H7 (cell line): ENCODE measurements around the gene ASS1. TPM values are rescaled to one million over a fixed set of nuclear protein-coding genes. Genes with fewer than 3 reads are reported as not detected.

ENCODE experiments used
- DNase-seq: peaks from one replicate; pipeline ENCODE4 v3.0.0; 2012
- H3K27me3 ChIP-seq: 2 replicates; pipeline ENCODE4 v1.6.0; 2011; ENCODE audit warnings: mild to moderate bottlenecking, low read length; ENCODE audit not compliant: control insufficient read depth, insufficient read depth
- H3K36me3 ChIP-seq: replicated peaks from 2 replicates; pipeline ENCODE4 v1.5.1; 2011; ENCODE audit warnings: low read length; ENCODE audit not compliant: control insufficient read depth, insufficient read depth
- H3K4me3 ChIP-seq: 2 replicates; pipeline ENCODE4 v1.5.1; 2011; ENCODE audit warnings: low read depth, mild to moderate bottlenecking, control low read depth, low read length, moderate library complexity; ENCODE audit not compliant: insufficient read depth
- total RNA-seq: library from RNA; depleted of rRNA; stranded (reverse); fragments of >200 nt; shearing (Covaris generic); gene quantifications from 2 replicates; pipeline ENCODE4 v1.2.3, GENCODE V29; 2014

Gene ASS1
- total RNA-seq, 1 experiment from 2014 or later = 77.0 TPM

DNA sequence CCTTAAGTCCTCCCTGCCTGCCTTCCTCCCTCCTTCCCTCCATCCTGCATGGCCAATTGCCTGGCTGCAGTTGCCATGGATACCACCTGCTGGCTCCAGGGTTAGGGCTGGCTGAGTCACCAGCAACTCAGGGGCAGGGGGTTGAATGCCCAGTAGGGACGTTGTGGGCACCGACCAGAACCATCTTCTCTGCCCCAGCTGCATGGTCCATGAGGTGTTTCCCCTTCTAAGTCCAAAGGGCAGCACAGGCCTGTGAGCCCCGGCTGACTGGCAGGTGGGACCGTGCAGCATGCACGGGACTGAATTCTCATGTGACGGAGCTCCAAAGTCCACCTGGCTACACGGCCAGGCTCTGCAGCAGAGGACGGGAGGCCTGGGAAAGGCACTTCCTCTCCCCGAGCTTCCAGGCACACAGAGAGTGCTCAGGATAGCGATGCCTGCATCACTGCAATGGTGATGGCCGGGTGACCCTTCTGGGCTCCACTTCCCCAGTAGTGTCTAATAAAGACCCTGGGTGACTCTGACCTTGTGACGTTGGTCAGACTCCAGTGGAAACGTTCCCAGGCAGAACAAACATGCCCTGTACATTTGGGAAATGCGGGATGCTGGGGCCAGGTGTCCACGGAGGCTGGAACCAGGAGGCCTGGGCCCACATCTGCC is 5.7 kb downstream of the ASS1 start:
- H3K4me3 ChIP-seq = no peak overlapping the region
- DNase-seq = no peak
- H3K27me3 ChIP-seq = peaks cover 3% of the 10 kb centered on the region; the same call in 1 of the 2 replicates
- H3K36me3 ChIP-seq = no peaks in the 10 kb centered on the region

DNA sequence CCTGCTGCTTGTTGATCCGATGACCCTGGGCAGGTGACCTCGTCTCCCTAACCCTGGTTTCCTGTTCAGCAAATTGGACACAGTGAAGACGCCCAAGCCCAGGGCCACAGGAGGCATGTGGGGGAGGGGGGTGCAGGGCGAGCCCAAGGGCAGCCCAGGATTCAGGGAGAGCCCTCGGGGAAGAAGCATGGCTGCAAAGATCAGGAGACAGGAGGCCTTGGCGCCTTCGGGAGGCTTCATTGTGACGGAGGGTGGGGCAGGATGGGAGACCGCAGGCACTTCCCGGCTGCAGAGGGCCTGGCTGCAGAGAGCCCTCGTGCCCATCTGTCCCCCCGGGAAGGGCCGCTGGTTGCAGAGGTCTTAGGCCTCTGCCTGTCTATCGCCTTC is 6.2 kb downstream of the ASS1 start:
- no peak for DNase-seq
- Histone ChIP-seq H3K36me3 (no peaks in the 10 kb centered on the region), H3K27me3 (no peaks in the 10 kb centered on the region; the same call in 1 of the 2 replicates), H3K4me3 (no peak overlapping the region)

DNA sequence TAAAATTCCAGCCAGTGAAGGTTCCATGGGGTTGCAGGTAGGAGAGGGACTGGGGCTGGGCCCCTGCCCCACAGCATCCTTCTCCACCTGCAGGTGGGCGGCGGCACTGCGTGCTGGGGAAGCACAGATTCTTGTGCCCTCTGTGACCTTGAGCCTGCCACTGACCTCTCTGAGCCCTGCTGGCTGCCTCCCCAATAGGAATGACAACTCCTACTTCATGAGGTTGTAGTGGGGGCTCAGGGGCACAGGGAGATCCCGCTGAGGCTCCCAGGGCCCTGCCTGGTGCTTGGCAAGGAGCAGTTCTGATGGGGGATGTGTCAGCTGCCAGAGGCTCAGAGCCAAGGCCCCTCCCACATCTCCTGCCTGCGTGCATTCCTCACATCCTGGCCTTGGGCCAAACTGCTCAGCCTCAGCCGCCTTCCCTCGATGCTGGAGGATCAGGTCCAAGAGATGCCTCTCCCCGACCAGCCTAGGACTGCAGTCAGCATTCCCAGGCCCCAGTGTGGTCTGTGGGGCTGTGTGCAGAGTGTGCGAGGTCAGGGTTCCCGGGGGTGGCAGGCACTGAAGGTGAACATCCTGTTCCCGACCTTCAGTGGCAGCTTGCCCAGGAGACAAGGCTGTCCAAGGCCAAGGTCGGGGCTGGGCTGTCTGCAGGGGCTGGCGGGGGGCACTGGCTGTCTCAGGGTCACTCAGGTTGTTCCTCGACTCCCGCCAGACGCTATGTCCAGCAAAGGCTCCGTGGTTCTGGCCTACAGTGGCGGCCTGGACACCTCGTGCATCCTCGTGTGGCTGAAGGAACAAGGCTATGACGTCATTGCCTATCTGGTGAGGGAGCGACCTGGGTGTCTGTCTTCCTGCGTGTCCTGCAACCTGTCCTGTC is 7.0 kb downstream of the ASS1 start:
- H3K4me3 ChIP-seq = no peak overlapping the region
- peak; percentile 95 for DNase-seq
- no peaks in the 10 kb centered on the region; the same call in 1 of the 2 replicates for H3K27me3 ChIP-seq
- no peaks in the 10 kb centered on the region for H3K36me3 ChIP-seq

DNA sequence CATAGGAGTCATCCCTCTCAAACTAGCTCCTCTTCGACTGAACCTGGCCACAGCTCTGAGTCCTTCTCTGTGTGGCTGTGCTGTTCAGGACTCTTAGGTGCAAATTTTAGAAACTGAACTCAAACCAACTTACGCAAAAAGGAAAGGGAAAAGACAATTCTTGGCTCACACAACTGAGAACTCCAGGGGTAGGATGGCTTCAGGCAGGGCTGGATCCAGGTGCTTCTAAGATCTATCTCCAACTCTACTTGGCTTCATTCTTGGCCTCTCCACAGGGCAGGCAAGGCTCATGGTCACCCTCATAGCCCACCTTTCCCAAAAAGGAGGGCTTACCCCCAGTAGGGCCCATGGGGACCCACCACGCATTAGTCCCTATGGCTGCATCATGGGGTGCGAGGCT is 8.1 kb downstream of the ASS1 start:
- DNase-seq = no peak
- Histone ChIP-seq H3K36me3 (no peaks in the 10 kb centered on the region), H3K27me3 (no peaks in the 10 kb centered on the region; the same call in 1 of the 2 replicates), H3K4me3 (no peak overlapping the region)

DNA sequence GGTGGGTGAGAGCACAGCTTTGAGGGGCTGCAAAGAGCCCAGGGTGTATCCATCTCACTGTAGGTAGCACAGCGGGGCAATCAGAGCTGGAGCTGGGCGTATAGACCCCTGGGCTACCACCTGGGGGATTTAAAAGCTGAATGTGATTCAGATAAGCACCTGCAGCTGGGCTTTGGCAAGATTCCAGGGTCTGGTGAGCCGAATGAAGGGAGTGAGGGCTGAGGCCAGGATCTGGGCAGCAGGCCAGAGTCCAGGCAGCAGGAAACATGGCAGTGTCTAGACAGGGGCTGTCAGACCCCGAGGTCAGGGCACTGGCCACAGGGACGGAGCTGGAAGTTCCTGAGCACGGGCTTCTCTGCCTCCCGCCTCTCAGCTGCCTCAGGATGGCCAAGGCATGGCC is 8.7 kb downstream of the ASS1 start:
- Histone ChIP-seq H3K4me3 (no peak overlapping the region), H3K27me3 (no peaks in the 10 kb centered on the region), H3K36me3 (no peaks in the 10 kb centered on the region)
- no peak for DNase-seq

DNA sequence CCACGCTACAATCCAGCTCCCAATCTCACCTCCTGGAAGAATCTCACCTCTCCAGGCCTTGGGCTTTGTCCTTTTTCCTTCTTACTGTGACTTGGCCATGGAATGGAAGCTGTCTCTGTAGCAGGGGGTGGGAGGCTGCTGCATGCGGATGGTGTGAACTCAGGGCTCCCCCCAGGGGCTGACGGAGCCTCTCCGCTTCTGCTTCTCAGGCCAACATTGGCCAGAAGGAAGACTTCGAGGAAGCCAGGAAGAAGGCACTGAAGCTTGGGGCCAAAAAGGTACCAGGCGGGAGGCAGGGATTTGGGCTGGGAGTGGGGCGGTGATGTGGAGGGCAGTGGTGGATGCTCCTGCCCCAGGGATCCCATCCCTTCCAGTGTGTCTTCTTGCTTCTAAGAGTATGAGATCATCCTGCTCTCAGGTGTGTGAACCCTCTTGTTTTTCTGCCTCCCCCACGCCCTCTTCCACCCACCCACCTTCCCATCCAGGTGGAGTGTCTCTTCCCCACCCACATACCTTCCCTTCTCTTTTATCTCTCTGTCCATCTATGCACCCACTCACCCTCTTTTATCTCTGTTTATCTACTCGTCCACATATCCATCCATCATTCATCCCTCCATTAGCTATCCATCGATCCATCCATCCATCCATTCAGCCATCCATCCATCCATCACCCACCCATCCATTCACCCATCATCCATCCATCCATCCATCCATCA is 9.5 kb downstream of the ASS1 start:
- no peak overlapping the region for H3K4me3 ChIP-seq
- no peaks in the 10 kb centered on the region for H3K27me3 ChIP-seq
- no peaks in the 10 kb centered on the region; the same call in 1 of the 2 replicates for H3K36me3 ChIP-seq
- DNase-seq = no peak

DNA sequence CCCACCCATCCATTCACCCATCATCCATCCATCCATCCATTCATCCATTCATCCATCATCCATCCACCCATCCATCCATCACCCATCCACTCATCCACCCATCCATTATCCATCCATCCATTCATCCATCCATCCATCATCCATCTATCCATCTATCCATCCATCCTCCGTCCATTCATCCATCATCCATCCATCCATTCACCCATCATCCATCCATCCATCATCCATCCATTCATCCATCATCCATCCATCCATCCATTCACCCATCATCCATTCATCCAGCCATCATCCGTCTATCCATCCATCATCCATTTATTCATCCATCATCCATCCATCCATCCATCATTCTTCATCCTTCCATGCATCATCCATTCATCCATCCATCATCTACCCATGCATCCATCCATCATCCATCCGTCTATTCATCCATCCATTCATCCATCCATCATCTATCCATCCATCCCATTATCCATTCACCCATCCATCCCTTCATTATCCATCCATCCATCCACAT is 10.1 kb downstream of the ASS1 start:
- H3K36me3 ChIP-seq = no peaks in the 10 kb centered on the region; the same call in 1 of the 2 replicates
- no peaks in the 10 kb centered on the region for H3K27me3 ChIP-seq
- DNase-seq = no peak
- no peak overlapping the region for H3K4me3 ChIP-seq

DNA sequence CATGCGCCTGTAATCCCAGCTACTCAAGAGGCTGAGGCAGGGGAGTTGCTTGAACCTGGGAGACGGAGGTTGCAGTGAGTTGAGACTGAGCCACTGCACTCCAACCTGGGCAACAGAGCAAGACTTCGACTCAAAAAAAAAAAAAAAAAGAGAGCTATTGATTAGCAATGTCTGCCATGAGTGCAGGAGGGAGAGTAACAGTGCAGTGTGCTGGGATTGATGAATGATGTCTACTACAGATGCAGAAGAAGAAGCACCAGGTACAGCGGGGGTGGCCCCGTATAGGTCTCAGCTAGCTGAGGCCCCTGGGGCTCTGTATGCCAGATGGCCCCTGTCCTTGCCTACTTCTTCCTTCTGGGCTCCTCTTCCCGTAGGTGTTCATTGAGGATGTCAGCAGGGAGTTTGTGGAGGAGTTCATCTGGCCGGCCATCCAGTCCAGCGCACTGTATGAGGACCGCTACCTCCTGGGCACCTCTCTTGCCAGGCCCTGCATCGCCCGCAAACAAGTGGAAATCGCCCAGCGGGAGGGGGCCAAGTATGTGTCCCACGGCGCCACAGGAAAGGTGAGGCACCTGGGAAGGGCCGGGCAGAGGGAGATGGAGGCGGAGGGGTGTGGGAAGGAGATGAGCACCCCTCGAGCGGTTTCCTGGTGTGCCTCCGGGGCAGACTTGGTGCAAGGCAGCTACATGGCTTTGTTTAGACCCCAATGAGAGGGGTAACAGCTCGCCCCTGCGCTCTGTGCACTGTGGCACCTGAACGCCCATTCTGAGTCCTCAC is 13.5 kb downstream of the ASS1 start:
- DNase-seq = no peak
- Histone ChIP-seq H3K27me3 (no peaks in the 10 kb centered on the region; the same call in 1 of the 2 replicates), H3K4me3 (no peak overlapping the region), H3K36me3 (no peaks in the 10 kb centered on the region; the same call in 1 of the 2 replicates)

DNA sequence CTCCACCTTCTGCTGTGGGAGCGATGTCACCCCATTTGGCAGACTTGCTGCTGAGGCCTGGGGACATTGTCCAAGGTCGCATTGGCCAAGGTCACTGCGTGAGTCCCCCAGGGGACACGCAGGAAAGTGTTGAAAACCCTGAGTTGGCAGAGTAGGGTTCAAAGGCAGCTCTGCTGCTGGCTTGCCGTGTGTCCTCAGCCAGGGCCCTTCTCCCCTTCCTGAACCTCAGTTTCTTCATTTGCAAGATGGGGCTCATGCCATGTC is 14.0 kb downstream of the ASS1 start:
- DNase-seq = no peak
- Histone ChIP-seq H3K27me3 (no peaks in the 10 kb centered on the region; the same call in 1 of the 2 replicates), H3K36me3 (no peaks in the 10 kb centered on the region; the same call in 1 of the 2 replicates), H3K4me3 (no peak overlapping the region)

DNA sequence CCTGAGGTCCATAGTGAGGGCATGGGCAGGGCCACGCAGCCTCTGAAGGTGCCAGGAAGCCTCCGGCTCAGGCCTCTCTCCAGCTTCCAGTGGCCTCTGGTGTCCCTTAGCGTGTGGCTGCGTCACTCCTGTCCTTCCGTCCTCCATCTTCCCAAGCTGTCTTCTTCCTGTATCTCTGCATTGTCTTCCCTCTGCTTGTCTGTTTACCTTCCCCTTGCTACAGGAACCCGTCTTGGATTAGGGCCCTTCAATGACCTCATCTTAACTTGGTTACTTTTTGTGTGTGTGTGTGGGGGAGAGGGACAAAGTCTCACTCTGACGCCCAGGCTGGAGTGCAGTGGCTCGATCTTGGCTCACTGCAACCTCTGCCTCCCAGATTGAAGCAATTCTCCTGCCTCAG is 14.4 kb downstream of the ASS1 start:
- Histone ChIP-seq H3K27me3 (no peaks in the 10 kb centered on the region; the same call in 1 of the 2 replicates), H3K4me3 (no peak overlapping the region), H3K36me3 (no peaks in the 10 kb centered on the region; the same call in 1 of the 2 replicates)
- DNase-seq = no peak

DNA sequence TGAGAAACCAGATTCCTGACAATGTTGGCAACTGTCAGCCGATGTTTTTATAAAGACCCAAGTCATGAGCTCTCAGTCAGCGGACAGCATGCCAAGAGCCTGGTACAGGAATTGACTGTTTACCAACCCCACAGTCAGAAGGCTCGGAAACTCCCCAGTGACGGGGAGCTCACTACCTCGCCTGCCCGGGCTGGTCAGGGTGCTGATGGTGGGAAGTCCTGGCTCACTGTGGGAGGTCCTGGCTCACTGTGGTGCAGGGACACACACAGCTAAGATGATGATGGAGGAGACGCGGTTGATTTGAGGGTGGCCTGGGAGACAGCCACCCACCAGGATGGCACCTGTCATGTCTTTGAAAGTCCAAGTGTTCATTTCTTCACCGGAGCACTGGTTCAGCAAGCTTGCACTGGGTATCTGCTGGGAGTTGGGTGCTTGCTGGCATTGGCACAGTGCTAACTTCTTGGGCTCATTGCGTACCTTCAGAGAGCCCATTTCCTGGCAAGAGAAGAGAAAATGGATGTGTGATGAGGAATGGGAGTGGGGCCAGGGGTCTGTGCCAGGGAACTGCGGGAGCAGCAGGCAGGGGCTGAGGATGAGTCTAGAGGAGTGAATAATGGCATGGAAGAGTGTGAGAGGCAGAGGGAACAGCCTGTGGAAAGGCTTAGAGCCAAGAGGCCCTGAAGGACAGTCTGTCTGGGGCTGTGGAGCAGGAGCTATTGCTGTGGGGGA is 15.3 kb downstream of the ASS1 start:
- DNase-seq = no peak
- Histone ChIP-seq H3K27me3 (no peaks in the 10 kb centered on the region; the same call in 1 of the 2 replicates), H3K4me3 (no peak overlapping the region), H3K36me3 (no peaks in the 10 kb centered on the region; the same call in 1 of the 2 replicates)

DNA sequence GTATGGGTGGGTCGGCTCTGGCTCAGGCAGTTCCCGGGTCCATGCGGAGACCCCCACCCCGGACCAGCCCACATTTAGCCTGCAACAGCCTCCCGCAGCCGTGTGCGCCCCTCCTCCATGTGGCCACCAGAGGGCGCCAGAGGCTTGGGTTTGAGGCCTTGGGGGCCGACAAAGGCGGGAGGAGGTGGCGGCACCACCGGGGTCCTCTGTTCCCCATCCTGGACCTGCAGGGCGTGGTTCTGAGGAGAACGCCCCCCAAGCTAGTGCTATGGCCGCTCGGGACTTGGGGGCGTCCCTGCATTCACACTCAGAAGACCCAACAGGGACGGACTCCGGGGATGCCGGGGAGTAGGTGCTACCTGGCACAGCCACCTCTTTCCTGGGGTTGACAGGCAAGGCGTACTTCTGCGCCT is 16.5 kb downstream of the ASS1 start:
- DNase-seq = peak; percentile 96
- Histone ChIP-seq H3K27me3 (no peaks in the 10 kb centered on the region; the same call in 1 of the 2 replicates), H3K4me3 (no peak overlapping the region), H3K36me3 (no peaks in the 10 kb centered on the region; the same call in 1 of the 2 replicates)

DNA sequence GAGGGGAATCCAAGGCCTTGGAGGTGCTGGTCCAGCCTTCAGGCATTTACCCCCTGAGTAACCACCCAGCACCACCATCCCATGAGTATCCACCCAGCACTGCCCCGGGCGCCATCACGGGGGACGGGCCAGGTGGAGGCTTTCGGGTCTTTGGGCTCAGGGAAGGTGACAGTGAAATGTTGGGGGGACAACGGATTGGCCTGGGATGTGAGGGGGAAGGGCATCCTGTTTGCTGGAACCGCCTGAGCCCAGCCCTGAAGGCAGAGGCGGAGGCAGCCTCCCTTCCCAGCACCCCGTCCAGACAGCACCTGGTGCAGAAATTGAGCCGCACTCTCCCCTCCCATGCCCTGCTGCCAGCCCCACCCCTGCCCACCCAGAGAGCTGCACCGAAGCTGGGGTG is 17.0 kb downstream of the ASS1 start:
- Histone ChIP-seq H3K27me3 (no peaks in the 10 kb centered on the region; the same call in 1 of the 2 replicates), H3K36me3 (no peaks in the 10 kb centered on the region; the same call in 1 of the 2 replicates), H3K4me3 (no peak overlapping the region)
- DNase-seq = no peak
